ENCODE results near the gene PPP3R1. TPM values are rescaled to one million over a fixed set of nuclear protein-coding genes. Genes with fewer than 3 reads are reported as not detected.

PPP3R1 gene
- total and polyA plus RNA-seq, 2 donors (not counting 3 experiments of a cell fraction or from before 2014, with no cell fraction given), result 8.4 to 62.2 TPM

DNA sequence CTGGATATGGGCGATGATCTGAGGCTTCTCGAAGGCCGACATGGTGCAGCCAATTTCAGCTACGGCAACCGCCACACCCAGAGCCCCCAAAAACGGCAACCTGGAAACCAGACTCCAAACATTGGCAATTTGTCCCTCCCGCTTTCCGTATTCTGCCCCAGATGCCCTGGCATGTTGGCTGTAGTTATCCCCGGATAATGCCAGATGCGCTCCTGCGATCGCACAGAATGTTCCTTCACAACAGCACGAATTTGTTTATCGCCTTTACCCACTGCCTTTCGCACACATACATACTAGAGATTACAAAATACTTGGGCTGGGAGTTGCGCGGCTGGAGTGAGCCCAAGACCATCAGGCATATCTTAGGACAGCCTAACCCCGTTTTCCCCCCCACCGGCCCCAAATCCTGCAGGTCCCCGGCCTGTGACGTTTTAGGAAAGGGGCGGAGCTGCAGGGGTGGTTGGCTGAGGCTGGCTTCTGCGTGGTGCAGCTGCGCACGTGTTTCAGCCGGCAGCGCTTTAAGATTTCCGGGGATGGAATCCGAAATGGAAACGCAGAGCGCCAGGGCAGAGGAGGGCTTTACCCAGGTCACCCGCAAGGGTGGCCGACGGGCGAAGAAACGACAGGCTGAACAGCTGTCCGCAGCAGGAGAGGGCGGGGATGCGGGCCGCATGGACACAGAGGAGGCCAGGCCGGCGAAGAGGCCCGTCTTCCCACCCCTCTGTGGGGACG is 94.8 kb downstream of the PPP3R1 start, which contains the start of gene PNO1:
TSS of gene PNO1 (plus strand) at position 487 of the 732 bp plus-strand sequence. CDS start at position 534, 47 bp downstream.
- intact Hi-C loops (cut with micrococcal nuclease) (loop anchor here (1.0 kb wide), 4 partner anchors 35 to 310 kb away; partner anchors contain the start of genes APLF, FBXO48 and PPP3R1), dilution Hi-C loops (cut with MboI; ENCODE audit: extremely low pct_ligation_motif_present, low sequenced_read_pairs) (no loop called here)
- H3K27ac ChIP-seq (ENCODE audit: insufficient read depth, low read depth, low read length), result peak within 1 kb of the TSS; percentile 83
- H3K4me1 ChIP-seq (ENCODE audit: control insufficient read depth, extremely low read depth, insufficient read depth, low read length), result peaks cover 21% of the 10 kb centered on the region
- FAIRE-seq (peak; percentile 94), DNase-seq (ENCODE audit: low read depth, low spot score) (peak; percentile 96)
- BruUV-seq (replicated peaks), result no TSS peak
- no peaks in the 10 kb centered on the region for H3K9me1 ChIP-seq (replicated peaks; ENCODE audit: control insufficient read depth, extremely low read depth, insufficient read depth, low read length)
- peak within 1 kb of the TSS; percentile 66 to 99 (median 89) for H3K4me3 ChIP-seq (replicated peaks in 1 of 3; ENCODE audit: insufficient read depth in 1 of 3, low read depth in 1 of 3, low read length in 3 of 3)
- no peak for TF ChIP-seq JUN (IDR thresholded peaks at IDR 0.05; ENCODE audit: borderline replicate concordance, insufficient read depth, insufficient read length, low read depth)
- peak; percentile 46 for TF ChIP-seq MYC (IDR thresholded peaks at IDR 0.05; ENCODE audit: low read depth, low read length)
- peak; percentile 47 for TF ChIP-seq POLR2A (IDR thresholded peaks at IDR 0.05; ENCODE audit: low read depth, low read length)
- TF ChIP-seq, protein P1, sequence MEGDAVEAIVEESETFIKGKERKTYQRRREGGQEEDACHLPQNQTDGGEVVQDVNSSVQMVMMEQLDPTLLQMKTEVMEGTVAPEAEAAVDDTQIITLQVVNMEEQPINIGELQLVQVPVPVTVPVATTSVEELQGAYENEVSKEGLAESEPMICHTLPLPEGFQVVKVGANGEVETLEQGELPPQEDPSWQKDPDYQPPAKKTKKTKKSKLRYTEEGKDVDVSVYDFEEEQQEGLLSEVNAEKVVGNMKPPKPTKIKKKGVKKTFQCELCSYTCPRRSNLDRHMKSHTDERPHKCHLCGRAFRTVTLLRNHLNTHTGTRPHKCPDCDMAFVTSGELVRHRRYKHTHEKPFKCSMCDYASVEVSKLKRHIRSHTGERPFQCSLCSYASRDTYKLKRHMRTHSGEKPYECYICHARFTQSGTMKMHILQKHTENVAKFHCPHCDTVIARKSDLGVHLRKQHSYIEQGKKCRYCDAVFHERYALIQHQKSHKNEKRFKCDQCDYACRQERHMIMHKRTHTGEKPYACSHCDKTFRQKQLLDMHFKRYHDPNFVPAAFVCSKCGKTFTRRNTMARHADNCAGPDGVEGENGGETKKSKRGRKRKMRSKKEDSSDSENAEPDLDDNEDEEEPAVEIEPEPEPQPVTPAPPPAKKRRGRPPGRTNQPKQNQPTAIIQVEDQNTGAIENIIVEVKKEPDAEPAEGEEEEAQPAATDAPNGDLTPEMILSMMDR (IDR thresholded peaks at IDR 0.05; ENCODE audit: extremely low read depth in 1 of 2, insufficient read depth in 1 of 2, low read depth in 1 of 2, low read length in 2 of 2), result peak in 1 of 2 donors; percentile 8
- TF ChIP-seq POLR2AphosphoS5 (IDR thresholded peaks at IDR 0.05; ENCODE audit: insufficient read depth, low read depth, low read length), result peak; percentile 11
- peak; percentile 93 for TF ChIP-seq MAX (IDR thresholded peaks at IDR 0.05; ENCODE audit: insufficient read depth, insufficient read length)
- peaks cover 2 to 16% of the 10 kb centered on the region in 2 experiments for H3K36me3 ChIP-seq (ENCODE audit: control insufficient read depth in 2 of 2, extremely low read depth in 1 of 2, insufficient read depth in 2 of 2, low read length in 2 of 2)
- H3K9me3 ChIP-seq (replicated peaks; ENCODE audit: control insufficient read depth, insufficient read depth, low read length), result no peaks in the 10 kb centered on the region
- no peaks in the 10 kb centered on the region for H4K20me1 ChIP-seq (replicated peaks; ENCODE audit: control insufficient read depth, extremely low read depth, insufficient read depth, low read length)
- CTCF ChIA-PET, result interaction anchor here (0.6 to 2.7 kb wide), 12 partner anchors 23 to 284 kb away, joined by 3 to 13 read pairs (median 4); partner anchors contain the start of gene PPP3R1
- H3K9ac ChIP-seq (replicated peaks; ENCODE audit: extremely low read depth, insufficient read depth, low read length), result peak within 1 kb of the TSS; percentile 88
- peaks cover 49% of the 10 kb centered on the region for H3K79me2 ChIP-seq (ENCODE audit: control insufficient read depth, insufficient read depth, low read length)
- H3K4me2 ChIP-seq (ENCODE audit: insufficient read depth, low read length), result peak within 1 kb of the TSS; percentile 99
- H3K27me3 ChIP-seq (ENCODE audit: control insufficient read depth in 2 of 2, insufficient read depth in 2 of 2, low read length in 2 of 2), result no peaks in the 10 kb centered on the region
- H2AFZ ChIP-seq (ENCODE audit: low read depth, low read length), result peak within 1 kb of the TSS; percentile 74
- POLR2A ChIA-PET, result no interaction called here

All from endothelial cell of umbilical vein (primary cell).